IPS-20b (cell line): Measurements from ENCODE around the gene PSMB7.

ENCODE experiments used
- H3K27ac ChIP-seq: one replicate; pipeline ENCODE4 v1.5.1; 2013; ENCODE audit warnings: low read length
- H3K27me3 ChIP-seq: 2 replicates; pipeline ENCODE4 v1.6.1; 2013; ENCODE audit warnings: mild to moderate bottlenecking, low read length, inconsistent platforms; ENCODE audit not compliant: insufficient read depth
- H3K36me3 ChIP-seq: 2 replicates; pipeline ENCODE4 v1.6.1; 2013; ENCODE audit warnings: low read depth, mild to moderate bottlenecking, inconsistent platforms, low read length, moderate library complexity; ENCODE audit not compliant: insufficient read depth
- H3K4me1 ChIP-seq: 2 replicates; pipeline ENCODE4 v1.6.1; 2013; ENCODE audit warnings: mild to moderate bottlenecking, control low read depth, inconsistent platforms, low read length, moderate library complexity; ENCODE audit not compliant: insufficient read depth
- H3K4me3 ChIP-seq: 2 replicates; pipeline ENCODE4 v1.5.1; 2013; ENCODE audit warnings: mild to moderate bottlenecking, low read length, inconsistent platforms
- H3K9ac ChIP-seq: 2 replicates; pipeline ENCODE4 v1.6.1; 2013; ENCODE audit warnings: low read depth, mild to moderate bottlenecking, inconsistent platforms, low read length, moderate library complexity
- H3K9me3 ChIP-seq: 2 replicates; pipeline ENCODE4 v1.6.1; 2013; ENCODE audit warnings: mild to moderate bottlenecking, low read depth, low read length, inconsistent platforms; ENCODE audit not compliant: insufficient read depth

PSMB7 gene

GRCh38 chr9:124399968-124400940 lies 15.0 kb downstream of the PSMB7 start:
- H3K9me3 ChIP-seq, result no peaks in the 10 kb centered on the region
- H3K27ac ChIP-seq, result peak overlapping the region; percentile 40
- H3K4me1 ChIP-seq, result peaks cover 19% of the 10 kb centered on the region
- H3K27me3 ChIP-seq, result no peaks in the 10 kb centered on the region
- H3K9ac ChIP-seq, result 0 out of 2 replicates have a peak overlapping the region, but pooled peaks have one; percentile 38
- peaks cover 62% of the 10 kb centered on the region for H3K36me3 ChIP-seq
- no peak overlapping the region for H3K4me3 ChIP-seq

GRCh38 chr9:124399323-124399967 lies 15.8 kb downstream of the PSMB7 start:
- peak overlapping the region; percentile 33; the same call in 1 of the 2 replicates for H3K9ac ChIP-seq
- peaks cover 19% of the 10 kb centered on the region for H3K4me1 ChIP-seq
- peaks cover 55% of the 10 kb centered on the region for H3K36me3 ChIP-seq
- H3K4me3 ChIP-seq, result no peak overlapping the region
- H3K9me3 ChIP-seq, result no peaks in the 10 kb centered on the region
- H3K27ac ChIP-seq, result no peak overlapping the region
- H3K27me3 ChIP-seq, result no peaks in the 10 kb centered on the region

GRCh38 chr9:124398191-124398935 lies 16.9 kb downstream of the PSMB7 start:
- no peaks in the 10 kb centered on the region for H3K27me3 ChIP-seq
- H3K36me3 ChIP-seq, result peaks cover 52% of the 10 kb centered on the region
- H3K4me1 ChIP-seq, result peaks cover 27% of the 10 kb centered on the region
- H3K27ac ChIP-seq, result no peak overlapping the region
- H3K4me3 ChIP-seq, result no peak overlapping the region
- H3K9ac ChIP-seq, result no peak overlapping the region
- no peaks in the 10 kb centered on the region for H3K9me3 ChIP-seq

GRCh38 chr9:124395826-124396225 lies 19.4 kb downstream of the PSMB7 start:
- H3K27me3 ChIP-seq, result no peaks in the 10 kb centered on the region
- no peak overlapping the region for H3K9ac ChIP-seq
- peaks cover 43% of the 10 kb centered on the region for H3K4me1 ChIP-seq
- no peak overlapping the region for H3K4me3 ChIP-seq
- peaks cover 32% of the 10 kb centered on the region for H3K36me3 ChIP-seq
- no peaks in the 10 kb centered on the region for H3K9me3 ChIP-seq
- no peak overlapping the region for H3K27ac ChIP-seq

- H3K9me3 ChIP-seq, result no peaks in the 10 kb centered on the region
- no peak overlapping the region for H3K9ac ChIP-seq
- peaks cover 34% of the 10 kb centered on the region for H3K4me1 ChIP-seq
- H3K4me3 ChIP-seq, result no peak overlapping the region
- H3K27me3 ChIP-seq, result no peaks in the 10 kb centered on the region
- no peak overlapping the region for H3K27ac ChIP-seq
- peaks cover 24% of the 10 kb centered on the region for H3K36me3 ChIP-seq
Observed at GRCh38 chr9:124394596-124394995, 20.6 kb downstream of the PSMB7 start.

- H3K9me3 ChIP-seq, result no peaks in the 10 kb centered on the region
- H3K27ac ChIP-seq, result no peak overlapping the region
- no peaks in the 10 kb centered on the region for H3K27me3 ChIP-seq
- H3K9ac ChIP-seq, result no peak overlapping the region
- peaks cover 24% of the 10 kb centered on the region for H3K36me3 ChIP-seq
- H3K4me3 ChIP-seq, result no peak overlapping the region
- peaks cover 30% of the 10 kb centered on the region for H3K4me1 ChIP-seq
Observed at GRCh38 chr9:124394167-124394566, 21.1 kb downstream of the PSMB7 start.

- no peak overlapping the region for H3K9ac ChIP-seq
- H3K4me3 ChIP-seq, result no peak overlapping the region
- H3K27me3 ChIP-seq, result no peaks in the 10 kb centered on the region
- H3K4me1 ChIP-seq, result peaks cover 27% of the 10 kb centered on the region
- peaks cover 24% of the 10 kb centered on the region for H3K36me3 ChIP-seq
- H3K27ac ChIP-seq, result no peak overlapping the region
- H3K9me3 ChIP-seq, result no peaks in the 10 kb centered on the region
Observed at GRCh38 chr9:124392871-124393460, 22.3 kb downstream of the PSMB7 start.

- no peak overlapping the region for H3K27ac ChIP-seq
- H3K36me3 ChIP-seq, result peaks cover 23% of the 10 kb centered on the region
- H3K27me3 ChIP-seq, result no peaks in the 10 kb centered on the region
- H3K4me3 ChIP-seq, result no peak overlapping the region
- peaks cover 27% of the 10 kb centered on the region for H3K4me1 ChIP-seq
- no peaks in the 10 kb centered on the region for H3K9me3 ChIP-seq
- no peak overlapping the region for H3K9ac ChIP-seq
Observed at GRCh38 chr9:124392254-124392870, 22.9 kb downstream of the PSMB7 start.

GRCh38 chr9:124390794-124391658 lies 24.2 kb downstream of the PSMB7 start:
- H3K9ac ChIP-seq, result no peak overlapping the region
- no peaks in the 10 kb centered on the region for H3K27me3 ChIP-seq
- no peak overlapping the region for H3K27ac ChIP-seq

GRCh38 chr9:124389146-124389939 lies 25.9 kb downstream of the PSMB7 start:
- H3K9me3 ChIP-seq, result no peaks in the 10 kb centered on the region
- H3K36me3 ChIP-seq, result peaks cover 13% of the 10 kb centered on the region
- no peak overlapping the region for H3K4me3 ChIP-seq
- H3K27me3 ChIP-seq, result no peaks in the 10 kb centered on the region
- peaks cover 27% of the 10 kb centered on the region for H3K4me1 ChIP-seq
- H3K9ac ChIP-seq, result no peak overlapping the region
- no peak overlapping the region for H3K27ac ChIP-seq

More at GRCh38 chr9:124390794-124391658, 24.2 kb downstream of the PSMB7 start:
- H3K9me3 ChIP-seq, result no peaks in the 10 kb centered on the region
- H3K4me3 ChIP-seq, result no peak overlapping the region
- peaks cover 10% of the 10 kb centered on the region for H3K36me3 ChIP-seq
- peaks cover 27% of the 10 kb centered on the region for H3K4me1 ChIP-seq
